HG02642 (cell line): ENCODE data around the gene ENAM.

Experiments
- ATAC-seq: cut with Tn5 transposase; IDR thresholded peaks from one replicate; pipeline ENCODE4 v1.9.1; 2021; ENCODE audit warnings: mild to moderate bottlenecking; ENCODE audit not compliant: unreplicated experiment, poor library complexity

The ENAM gene, protein sequence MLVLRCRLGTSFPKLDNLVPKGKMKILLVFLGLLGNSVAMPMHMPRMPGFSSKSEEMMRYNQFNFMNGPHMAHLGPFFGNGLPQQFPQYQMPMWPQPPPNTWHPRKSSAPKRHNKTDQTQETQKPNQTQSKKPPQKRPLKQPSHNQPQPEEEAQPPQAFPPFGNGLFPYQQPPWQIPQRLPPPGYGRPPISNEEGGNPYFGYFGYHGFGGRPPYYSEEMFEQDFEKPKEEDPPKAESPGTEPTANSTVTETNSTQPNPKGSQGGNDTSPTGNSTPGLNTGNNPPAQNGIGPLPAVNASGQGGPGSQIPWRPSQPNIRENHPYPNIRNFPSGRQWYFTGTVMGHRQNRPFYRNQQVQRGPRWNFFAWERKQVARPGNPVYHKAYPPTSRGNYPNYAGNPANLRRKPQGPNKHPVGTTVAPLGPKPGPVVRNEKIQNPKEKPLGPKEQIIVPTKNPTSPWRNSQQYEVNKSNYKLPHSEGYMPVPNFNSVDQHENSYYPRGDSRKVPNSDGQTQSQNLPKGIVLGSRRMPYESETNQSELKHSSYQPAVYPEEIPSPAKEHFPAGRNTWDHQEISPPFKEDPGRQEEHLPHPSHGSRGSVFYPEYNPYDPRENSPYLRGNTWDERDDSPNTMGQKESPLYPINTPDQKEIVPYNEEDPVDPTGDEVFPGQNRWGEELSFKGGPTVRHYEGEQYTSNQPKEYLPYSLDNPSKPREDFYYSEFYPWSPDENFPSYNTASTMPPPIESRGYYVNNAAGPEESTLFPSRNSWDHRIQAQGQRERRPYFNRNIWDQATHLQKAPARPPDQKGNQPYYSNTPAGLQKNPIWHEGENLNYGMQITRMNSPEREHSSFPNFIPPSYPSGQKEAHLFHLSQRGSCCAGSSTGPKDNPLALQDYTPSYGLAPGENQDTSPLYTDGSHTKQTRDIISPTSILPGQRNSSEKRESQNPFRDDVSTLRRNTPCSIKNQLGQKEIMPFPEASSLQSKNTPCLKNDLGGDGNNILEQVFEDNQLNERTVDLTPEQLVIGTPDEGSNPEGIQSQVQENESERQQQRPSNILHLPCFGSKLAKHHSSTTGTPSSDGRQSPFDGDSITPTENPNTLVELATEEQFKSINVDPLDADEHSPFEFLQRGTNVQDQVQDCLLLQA

DNA sequence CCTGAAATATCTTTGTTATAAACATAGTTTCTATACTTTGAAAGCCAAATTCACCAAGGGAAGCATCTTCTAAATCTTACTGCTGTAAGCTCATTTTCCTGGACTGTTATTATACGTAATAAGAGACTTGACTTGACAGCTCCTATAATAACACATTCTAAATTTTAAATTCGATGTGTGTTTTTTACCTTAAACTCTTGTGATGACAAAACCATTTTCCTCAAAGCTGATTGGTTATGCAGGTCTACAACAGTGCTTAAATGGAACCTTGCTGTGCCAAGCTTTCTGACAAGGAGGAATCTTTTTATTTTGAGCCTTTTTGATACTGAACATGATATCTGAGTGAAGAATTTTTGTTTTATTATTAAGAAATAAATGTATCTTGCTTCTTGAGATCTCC, at the start of gene ENAM:
Gene ENAM, plus strand, starts transcription at position 301 of the 400 bp plus-strand sequence. CDS start 757 bp downstream, outside the sequence.
- no peak for ATAC-seq

DNA sequence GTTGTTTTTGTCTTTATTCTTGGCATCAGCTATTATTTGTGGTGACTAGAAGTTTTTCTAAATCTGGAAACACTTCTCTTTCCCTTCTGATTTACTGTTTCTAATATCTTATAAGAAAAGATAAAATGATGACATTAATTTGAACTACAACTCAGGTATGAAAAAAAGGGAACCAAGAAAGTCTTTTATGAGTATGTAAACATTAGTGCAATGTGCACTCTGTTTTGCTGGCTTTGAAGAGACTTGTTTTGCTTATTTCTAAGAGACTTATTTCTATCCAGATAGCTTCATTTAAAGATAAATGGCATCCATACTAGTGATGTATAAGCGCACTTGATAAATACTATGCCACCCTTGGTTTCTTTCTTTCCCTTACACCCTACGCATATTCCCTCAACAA, 46.6 kb upstream of the ENAM start:
- no peak for ATAC-seq

- ATAC-seq, result no peak
Observed at GRCh38 chr4:70583952-70584834, 44.4 kb upstream of the ENAM start.

- ATAC-seq, result no peak
Observed at GRCh38 chr4:70586841-70587240, 41.7 kb upstream of the ENAM start.

GRCh38 chr4:70589785-70590184, 38.8 kb upstream of the ENAM start:
- peak; percentile 98 for ATAC-seq

GRCh38 chr4:70591955-70592582, 36.5 kb upstream of the ENAM start, which contains the start of gene AMBN:
AMBN (plus strand) TSS chr4:70592256; CDS start chr4:70592359, 103 bp downstream.
- no peak for ATAC-seq

DNA sequence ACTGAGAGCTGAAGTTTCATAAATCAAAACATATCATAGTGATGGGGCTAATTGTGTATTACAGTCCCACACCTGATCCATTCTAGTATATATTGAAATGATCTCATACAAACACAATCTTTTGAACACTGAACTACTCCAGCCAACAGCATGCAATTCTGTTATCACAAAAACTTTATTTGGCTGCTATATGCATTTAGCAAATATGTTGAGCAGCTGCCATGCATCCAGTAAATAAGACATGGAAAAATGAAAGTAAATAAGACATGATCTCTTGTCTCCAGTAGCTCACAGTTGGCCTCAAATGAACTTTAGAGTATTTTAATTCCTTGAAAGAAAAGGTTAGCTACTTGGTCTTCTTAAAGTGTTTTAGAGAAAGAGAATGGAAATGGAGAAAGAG, 34.3 kb upstream of the ENAM start:
- ATAC-seq, result no peak

DNA sequence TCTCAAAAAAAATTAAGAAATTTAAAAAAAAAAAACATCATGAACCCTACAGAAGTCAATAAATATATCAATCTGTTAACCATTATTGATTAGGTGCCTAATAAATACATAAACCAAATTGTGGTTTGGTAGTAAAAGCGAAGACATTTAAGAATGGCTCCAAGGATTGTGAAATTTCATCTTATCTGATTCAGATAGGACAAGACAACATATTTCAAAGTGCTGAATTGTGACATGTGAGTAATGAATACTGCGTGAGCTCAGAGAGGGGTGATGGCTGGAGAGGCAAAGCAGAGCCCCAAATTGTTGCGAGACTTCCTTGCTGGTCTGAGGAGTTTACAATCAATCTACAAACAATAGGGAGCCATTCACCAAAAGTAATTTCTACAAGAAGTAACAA, 28.2 kb upstream of the ENAM start:
- ATAC-seq, result no peak

DNA sequence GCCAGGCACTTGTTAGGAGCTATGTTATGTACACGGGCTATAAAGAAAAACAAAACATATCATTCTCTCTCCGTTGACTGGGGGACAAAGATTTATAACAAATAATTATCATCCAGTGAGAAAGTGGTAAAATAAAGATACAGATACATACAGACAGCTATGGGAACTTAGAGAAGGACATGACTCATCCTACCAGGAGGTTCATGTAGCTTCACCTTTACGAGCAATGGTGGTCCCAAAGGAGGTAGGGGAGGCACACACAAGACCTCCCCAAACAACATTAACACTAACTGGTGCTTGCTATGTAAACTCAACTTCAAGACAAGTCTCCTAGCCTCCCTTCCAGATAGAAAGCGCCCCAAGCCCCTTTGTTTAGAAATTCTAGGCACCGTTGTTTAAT, 27.6 kb upstream of the ENAM start:
- ATAC-seq, result no peak

DNA sequence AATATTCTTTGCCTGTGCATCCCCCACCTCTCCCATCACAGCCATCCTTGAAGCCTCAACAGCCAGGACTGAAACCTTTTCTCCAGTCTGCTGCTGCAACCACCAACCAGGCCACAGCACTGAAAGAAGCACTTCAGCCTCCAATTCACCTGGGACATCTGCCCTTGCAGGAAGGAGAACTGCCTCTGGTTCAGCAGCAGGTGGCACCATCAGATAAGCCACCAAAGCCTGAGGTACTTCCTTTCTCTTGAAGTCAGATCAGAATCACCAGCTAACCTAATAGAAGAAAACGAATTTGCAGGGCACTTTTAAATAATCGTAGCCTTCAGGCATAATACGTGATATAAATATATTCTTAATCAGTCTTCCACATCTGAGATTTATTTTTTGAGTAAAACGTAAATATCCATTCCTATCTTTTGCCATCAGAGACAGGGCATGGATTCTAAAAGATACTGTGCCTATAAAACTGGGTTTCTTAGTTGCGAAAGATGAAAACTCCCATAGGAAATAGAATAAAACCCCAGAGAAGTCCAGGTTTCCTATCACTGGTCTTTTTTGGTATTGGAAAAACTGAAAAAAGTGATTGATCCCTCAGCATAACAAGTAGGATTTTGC, 27.0 kb upstream of the ENAM start:
- ATAC-seq, result peak; percentile 99

- no peak for ATAC-seq
Observed at GRCh38 chr4:70603856-70604255, 24.7 kb upstream of the ENAM start.

GRCh38 chr4:70606459-70606858, 22.1 kb upstream of the ENAM start:
- no peak for ATAC-seq

- ATAC-seq, result no peak
Observed at GRCh38 chr4:70607334-70607853, 21.1 kb upstream of the ENAM start.

- ATAC-seq, result no peak
Observed at GRCh38 chr4:70608324-70608723, 20.2 kb upstream of the ENAM start.

GRCh38 chr4:70613306-70614183, 15.0 kb upstream of the ENAM start:
- peak; percentile 72 for ATAC-seq

- no peak for ATAC-seq
Observed at GRCh38 chr4:70614184-70614555, 14.4 kb upstream of the ENAM start.

- no peak for ATAC-seq
Observed at GRCh38 chr4:70619288-70619687, 9.3 kb upstream of the ENAM start.

GRCh38 chr4:70619778-70620177, 8.8 kb upstream of the ENAM start:
- ATAC-seq, result no peak
